HG02642 (cell line): ENCODE results near the gene AIP.
A peak's percentile ranks its signal among the peaks of the same experiment; 100 is the strongest.
"Not testable (repeated sequence)": the region's sequence is repeated elsewhere in the genome, so short reads cannot be mapped to it uniquely, and the experiment has no call there.

Source experiments
- ATAC-seq: cut with Tn5 transposase; IDR thresholded peaks from one replicate; pipeline ENCODE4 v1.9.1; 2021; ENCODE audit warnings: mild to moderate bottlenecking; ENCODE audit not compliant: unreplicated experiment, poor library complexity

AIP gene

GRCh38 chr11:67445515-67445914, 37.3 kb upstream of the AIP start:
- ATAC-seq = no peak

- ATAC-seq = no peak
Measured at GRCh38 chr11:67448220-67448609, 34.6 kb upstream of the AIP start.

- ATAC-seq = no peak
Measured at GRCh38 chr11:67449116-67449844, 33.5 kb upstream of the AIP start.

- ATAC-seq = no peak
Measured at GRCh38 chr11:67450796-67451657, 31.8 kb upstream of the AIP start.

GRCh38 chr11:67451658-67451976, 31.2 kb upstream of the AIP start:
- ATAC-seq = no peak

- no peak for ATAC-seq
Measured at GRCh38 chr11:67452141-67452952, 30.5 kb upstream of the AIP start, which contains the start of gene GPR152. GPR152 (minus strand) TSS chr11:67452729; CDS start chr11:67452724, 5 bp downstream.

- no peak for ATAC-seq
Measured at GRCh38 chr11:67453816-67454732, 28.8 kb upstream of the AIP start.

GRCh38 chr11:67455054-67455453, 27.8 kb upstream of the AIP start, which contains the start of gene CABP4:
CABP4 (plus strand) TSS chr11:67455354; CDS start chr11:67455424, 70 bp downstream.
- no peak for ATAC-seq

- ATAC-seq = no peak
Measured at GRCh38 chr11:67456068-67456705, 26.6 kb upstream of the AIP start.

- ATAC-seq = no peak
Measured at GRCh38 chr11:67457453-67457852, 25.4 kb upstream of the AIP start.

GRCh38 chr11:67458266-67458665, 24.6 kb upstream of the AIP start:
- ATAC-seq = no peak

GRCh38 chr11:67463186-67463585, 19.6 kb upstream of the AIP start:
- ATAC-seq = no peak

GRCh38 chr11:67463680-67464410, 19.0 kb upstream of the AIP start:
- no peak for ATAC-seq

- peak; percentile 49 for ATAC-seq
Measured at GRCh38 chr11:67464411-67465188, 18.2 kb upstream of the AIP start.

- ATAC-seq = no peak
Measured at GRCh38 chr11:67465189-67465510, 17.7 kb upstream of the AIP start.

- not testable (repeated sequence) for ATAC-seq
Measured at GRCh38 chr11:67465530-67465929, 17.3 kb upstream of the AIP start.

GRCh38 chr11:67466367-67466766, 16.5 kb upstream of the AIP start:
- ATAC-seq = no peak
